GM18498 (cell line): ENCODE data around the gene KHDRBS2.

Experiments
- ATAC-seq: cut with Tn5 transposase; IDR thresholded peaks from one replicate; pipeline ENCODE4 v1.9.1; 2021; ENCODE audit warnings: mild to moderate bottlenecking, moderate library complexity; ENCODE audit not compliant: unreplicated experiment

KHDRBS2 gene

GRCh38 chr6:62285612-62286469 lies at the start of gene KHDRBS2:
TSS of gene KHDRBS2 (minus strand) at chr6:62286225.
- ATAC-seq: peak; percentile 100

- ATAC-seq: no peak
Observed at GRCh38 chr6:62328607-62329006, 42.6 kb upstream of the KHDRBS2 start.

- ATAC-seq: no peak
Observed at GRCh38 chr6:62324834-62325233, 38.8 kb upstream of the KHDRBS2 start.

GRCh38 chr6:62323818-62324431 lies 37.9 kb upstream of the KHDRBS2 start:
- no peak for ATAC-seq

GRCh38 chr6:62298745-62299392 lies 12.8 kb upstream of the KHDRBS2 start:
- ATAC-seq: peak; percentile 89

GRCh38 chr6:62296541-62296940 lies 10.5 kb upstream of the KHDRBS2 start:
- no peak for ATAC-seq

GRCh38 chr6:62288974-62289373 lies 2.9 kb upstream of the KHDRBS2 start:
- ATAC-seq: no peak

- no peak for ATAC-seq
Observed at GRCh38 chr6:62288562-62288961, 2.5 kb upstream of the KHDRBS2 start.

- ATAC-seq: peak; percentile 3
Observed at GRCh38 chr6:62286470-62286843, 432 bp upstream of the KHDRBS2 start.

- ATAC-seq: no peak
Observed at GRCh38 chr6:62284725-62285124, 1.3 kb downstream of the KHDRBS2 start.

- no peak for ATAC-seq
Observed at GRCh38 chr6:62283796-62284411, 2.1 kb downstream of the KHDRBS2 start.

GRCh38 chr6:62283365-62283764 lies 2.7 kb downstream of the KHDRBS2 start:
- no peak for ATAC-seq

- ATAC-seq: no peak
Observed at GRCh38 chr6:62280099-62280498, 5.9 kb downstream of the KHDRBS2 start.

- ATAC-seq: no peak
Observed at GRCh38 chr6:62272114-62272513, 13.9 kb downstream of the KHDRBS2 start.

GRCh38 chr6:62265906-62266525 lies 20.0 kb downstream of the KHDRBS2 start:
- ATAC-seq: no peak

GRCh38 chr6:62262283-62262682 lies 23.7 kb downstream of the KHDRBS2 start:
- ATAC-seq: no peak

- no peak for ATAC-seq
Observed at GRCh38 chr6:62246087-62246486, 39.9 kb downstream of the KHDRBS2 start.

GRCh38 chr6:62236784-62237183 lies 49.2 kb downstream of the KHDRBS2 start:
- ATAC-seq: no peak

- ATAC-seq: no peak
Observed at GRCh38 chr6:62229231-62229630, 56.8 kb downstream of the KHDRBS2 start.

- ATAC-seq: no peak
Observed at GRCh38 chr6:62217866-62218265, 68.2 kb downstream of the KHDRBS2 start.

- ATAC-seq: no peak
Observed at GRCh38 chr6:62202078-62202477, 83.9 kb downstream of the KHDRBS2 start.
